Endothelial cell of umbilical vein (primary cell): Measurements from ENCODE around the gene UNC45A. TPM values are rescaled to one million over a fixed set of nuclear protein-coding genes. Genes with fewer than 3 reads are reported as not detected.

ENCODE experiments used
- BruUV-seq: library from RNA; stranded (reverse); fragments of 400-500 nt; replicated peaks from 2 replicates; lab custom pipeline; 2021; lab: Mats Ljungman, UMichigan
- CTCF ChIA-PET: fragments of 300-600, 350-600 bp; sonication (Branson Sonifier 250); formaldehyde crosslinking; loops from one replicate; lab custom pipeline; 2021; ENCODE audit warnings: antibody characterized with exemption, inconsistent platforms; lab: Charles Lee
- POLR2A ChIA-PET: fragments of 300-600, 350-600 bp; sonication (Branson Sonifier 250); formaldehyde crosslinking; loops from one replicate; lab custom pipeline; 2021; ENCODE audit warnings: antibody characterized with exemption, inconsistent platforms; lab: Charles Lee
- DNase-seq: peaks from one replicate; pipeline ENCODE4 v3.0.0-alpha.2; 2011; ENCODE audit warnings: low read depth, low spot score
- FAIRE-seq: peaks from 2 replicates; lab custom pipeline; 2011; peaks lifted over from hg19 to GRCh38; lab: Jason Lieb, UNC
- H2AFZ ChIP-seq: 2 replicates; pipeline ENCODE4 v1.6.0; 2012; ENCODE audit warnings: low read depth, low read length, control low read depth, inconsistent platforms
- H3K27ac ChIP-seq: 2 replicates; pipeline ENCODE4 v1.5.1; 2011; ENCODE audit warnings: low read depth, mild to moderate bottlenecking, control low read depth, low read length, moderate library complexity; ENCODE audit not compliant: insufficient read depth
- H3K27me3 ChIP-seq, 2 experiments: 2 replicates each; pipeline versions ENCODE4 v1.6.0 to v1.6.1; 2011; ENCODE audit warnings: low read length in 2 of 2, mixed read lengths in 1 of 2; ENCODE audit not compliant: control insufficient read depth in 2 of 2, insufficient read depth in 2 of 2
- H3K36me3 ChIP-seq, 2 experiments: 2 replicates in 1 of 2; 3 replicates in 1 of 2; pipeline ENCODE4 v1.5.1; 2011; ENCODE audit warnings: low read length in 2 of 2, mild to moderate bottlenecking in 1 of 2, moderate library complexity in 1 of 2; ENCODE audit not compliant: control insufficient read depth in 2 of 2, insufficient read depth in 2 of 2; ENCODE audit errors: extremely low read depth in 1 of 2
- H3K4me1 ChIP-seq: 3 replicates; pipeline ENCODE4 v1.5.1; 2011; ENCODE audit warnings: mild to moderate bottlenecking, low read length; ENCODE audit not compliant: control insufficient read depth, insufficient read depth; ENCODE audit errors: extremely low read depth
- H3K4me2 ChIP-seq: 2 replicates; pipeline ENCODE4 v1.6.1; 2011; ENCODE audit warnings: low read length, control low read depth, mixed read lengths; ENCODE audit not compliant: insufficient read depth
- H3K4me3 ChIP-seq, 3 experiments: fragments of 200-600 bp in 1 of 3; sonication (generic), shearing (Covaris generic) in 1 of 3; replicated peaks in 1 of 3; 2 replicates each; pipeline ENCODE4 v1.5.1; 2011 to 2016; ENCODE audit warnings: control low read depth in 3 of 3, low read length in 3 of 3, mild to moderate bottlenecking in 2 of 3, inconsistent platforms in 1 of 3, low read depth in 1 of 3, moderate library complexity in 1 of 3; ENCODE audit not compliant: insufficient read depth in 1 of 3
- H3K79me2 ChIP-seq: 2 replicates; pipeline ENCODE4 v1.6.0; 2012; ENCODE audit warnings: low read length, inconsistent platforms; ENCODE audit not compliant: control insufficient read depth, insufficient read depth
- H3K9ac ChIP-seq: replicated peaks from 2 replicates; pipeline ENCODE3; 2011; ENCODE audit warnings: low read length, control low read depth; ENCODE audit not compliant: insufficient read depth; ENCODE audit errors: extremely low read depth
- H3K9me1 ChIP-seq: replicated peaks from 3 replicates; pipeline ENCODE4 v1.6.0; 2011; ENCODE audit warnings: mild to moderate bottlenecking, low read length; ENCODE audit not compliant: control insufficient read depth, insufficient read depth; ENCODE audit errors: extremely low read depth
- H3K9me3 ChIP-seq: replicated peaks from 2 replicates; pipeline ENCODE4 v1.5.1; 2012; ENCODE audit warnings: low read length, inconsistent platforms; ENCODE audit not compliant: control insufficient read depth, insufficient read depth
- H4K20me1 ChIP-seq: replicated peaks from 2 replicates; pipeline ENCODE3; 2011; ENCODE audit warnings: mild to moderate bottlenecking, low read length; ENCODE audit not compliant: control insufficient read depth, insufficient read depth; ENCODE audit errors: extremely low read depth
- EZH2 ChIP-seq: IDR thresholded peaks from 2 replicates; pipeline ENCODE4 v1.6.1; 2012; ENCODE audit warnings: borderline replicate concordance, low read depth, mild to moderate bottlenecking, moderate library complexity, low read length, inconsistent platforms; ENCODE audit not compliant: severe bottlenecking
- FOS ChIP-seq: IDR thresholded peaks from 2 replicates; pipeline ENCODE4 v1.6.1; 2011; ENCODE audit warnings: mild to moderate bottlenecking, low read length, moderate library complexity, borderline replicate concordance; ENCODE audit not compliant: insufficient read depth
- GATA2 ChIP-seq: IDR thresholded peaks from 2 replicates; pipeline ENCODE4 v1.7.0; 2011; ENCODE audit warnings: low read depth, mild to moderate bottlenecking, moderate library complexity, mixed read lengths, low read length; ENCODE audit not compliant: insufficient read length, insufficient read depth
- JUN ChIP-seq: IDR thresholded peaks from 2 replicates; pipeline ENCODE4 v1.6.1; 2011; ENCODE audit warnings: borderline replicate concordance, low read depth; ENCODE audit not compliant: insufficient read length, insufficient read depth
- MYC ChIP-seq: IDR thresholded peaks from one replicate; pipeline ENCODE4 v1.6.1; 2011; ENCODE audit warnings: mild to moderate bottlenecking, low read depth, low read length
- POLR2A ChIP-seq: IDR thresholded peaks from 2 replicates; pipeline ENCODE4 v1.6.1; 2012; ENCODE audit warnings: low read depth, mild to moderate bottlenecking, control low read depth, low read length
- POLR2AphosphoS5 ChIP-seq: IDR thresholded peaks from 2 replicates; pipeline ENCODE4 v1.6.1; 2012; ENCODE audit warnings: low read depth, mild to moderate bottlenecking, control low read depth, low read length, moderate library complexity; ENCODE audit not compliant: insufficient read depth
- dilution Hi-C: fragments of 300-500 bp; cut with MboI; formaldehyde crosslinking; loops from one replicate; pipeline ENCODE4 v1.15.0; 2019; ENCODE audit warnings: low sequenced_read_pairs; ENCODE audit not compliant: extremely low pct_ligation_motif_present
- intact Hi-C: fragments of 100-400 bp; cut with micrococcal nuclease; formaldehyde crosslinking; loops from one replicate; pipeline ENCODE4 v1.10.0; 2022
- polyA plus RNA-seq, 4 experiments: library from polyadenylated mRNA; depleted of rRNA in 3 of 4; stranded (reverse) in 3 of 4; unstranded in 1 of 4; fragments of >200 nt; gene quantifications; 2 replicates each; pipeline versions ENCODE4 v1.2.1 to v1.2.3, GENCODE V29; 2011 to 2012; ENCODE audit warnings: missing spikeins in 1 of 4
- total RNA-seq: library from RNA; stranded (reverse); gene quantifications from 2 replicates; pipeline ENCODE4 v1.2.3, GENCODE V29; 2021
- TF ChIP-seq, protein P1 (sequence below): IDR thresholded peaks from 2 replicates; pipeline ENCODE4 v1.6.1; 2011; ENCODE audit not compliant: insufficient read depth, insufficient read length
- TF ChIP-seq, protein P2 (sequence below), 2 donors: IDR thresholded peaks; 1 replicate in 1 of 2; 2 replicates in 1 of 2; pipeline ENCODE4 v1.5.1; 2011; ENCODE audit warnings: low read length in 2 of 2, mild to moderate bottlenecking in 2 of 2, moderate library complexity in 2 of 2, control low read depth in 1 of 2, inconsistent platforms in 1 of 2, low read depth in 1 of 2; ENCODE audit not compliant: insufficient read depth in 1 of 2; ENCODE audit errors: extremely low read depth in 1 of 2

Gene UNC45A
- total and polyA plus RNA-seq, 2 donors (not counting 3 experiments of a cell fraction or from before 2014, with no cell fraction given), result 103 to 106 TPM

DNA sequence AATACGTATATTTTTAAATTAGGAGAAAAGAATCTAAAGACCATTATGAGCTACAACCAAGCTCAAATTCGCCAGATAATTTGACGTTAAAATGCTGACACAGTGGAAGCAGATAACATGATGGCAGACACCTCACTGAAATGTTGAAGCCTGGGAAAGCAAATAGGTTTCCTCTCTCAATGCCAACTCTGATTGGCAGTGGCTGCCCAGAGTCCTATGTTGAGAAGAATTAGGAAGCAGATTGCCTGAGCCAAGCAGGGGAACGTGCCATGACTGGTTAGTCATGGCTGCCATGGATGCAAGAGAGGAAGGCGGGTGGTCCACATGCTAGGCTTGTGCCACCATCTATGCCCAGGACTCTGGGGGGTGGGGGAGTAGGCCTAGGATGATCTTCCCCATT lies 3.2 kb downstream of the UNC45A start:
- H3K27ac ChIP-seq, result no peak overlapping the region
- no peak for TF ChIP-seq MYC
- TF ChIP-seq FOS, result no peak
- TF ChIP-seq EZH2, result no peak
- TF ChIP-seq GATA2, result no peak
- TF ChIP-seq, protein P1, sequence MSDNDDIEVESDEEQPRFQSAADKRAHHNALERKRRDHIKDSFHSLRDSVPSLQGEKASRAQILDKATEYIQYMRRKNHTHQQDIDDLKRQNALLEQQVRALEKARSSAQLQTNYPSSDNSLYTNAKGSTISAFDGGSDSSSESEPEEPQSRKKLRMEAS, result no peak
- no peak for TF ChIP-seq POLR2AphosphoS5
- TF ChIP-seq POLR2A, result no peak
- no peak for TF ChIP-seq JUN
- TF ChIP-seq, protein P2, sequence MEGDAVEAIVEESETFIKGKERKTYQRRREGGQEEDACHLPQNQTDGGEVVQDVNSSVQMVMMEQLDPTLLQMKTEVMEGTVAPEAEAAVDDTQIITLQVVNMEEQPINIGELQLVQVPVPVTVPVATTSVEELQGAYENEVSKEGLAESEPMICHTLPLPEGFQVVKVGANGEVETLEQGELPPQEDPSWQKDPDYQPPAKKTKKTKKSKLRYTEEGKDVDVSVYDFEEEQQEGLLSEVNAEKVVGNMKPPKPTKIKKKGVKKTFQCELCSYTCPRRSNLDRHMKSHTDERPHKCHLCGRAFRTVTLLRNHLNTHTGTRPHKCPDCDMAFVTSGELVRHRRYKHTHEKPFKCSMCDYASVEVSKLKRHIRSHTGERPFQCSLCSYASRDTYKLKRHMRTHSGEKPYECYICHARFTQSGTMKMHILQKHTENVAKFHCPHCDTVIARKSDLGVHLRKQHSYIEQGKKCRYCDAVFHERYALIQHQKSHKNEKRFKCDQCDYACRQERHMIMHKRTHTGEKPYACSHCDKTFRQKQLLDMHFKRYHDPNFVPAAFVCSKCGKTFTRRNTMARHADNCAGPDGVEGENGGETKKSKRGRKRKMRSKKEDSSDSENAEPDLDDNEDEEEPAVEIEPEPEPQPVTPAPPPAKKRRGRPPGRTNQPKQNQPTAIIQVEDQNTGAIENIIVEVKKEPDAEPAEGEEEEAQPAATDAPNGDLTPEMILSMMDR (IDR thresholded peaks at IDR 0.05; ENCODE audit: extremely low read depth in 1 of 2, insufficient read depth in 1 of 2, low read depth in 1 of 2, low read length in 2 of 2), result no peak
- ChIA-PET POLR2A (no interaction called here), CTCF (no interaction called here)
- FAIRE-seq, result no peak
- H3K36me3 ChIP-seq, result peaks cover 14 to 35% of the 10 kb centered on the region in 2 experiments
- intact Hi-C loops (no loop called here), dilution Hi-C loops (no loop called here)
- no peak overlapping the region for H3K9ac ChIP-seq
- no peak for DNase-seq
- no TSS peak for BruUV-seq
- H3K9me3 ChIP-seq, result no peaks in the 10 kb centered on the region
- no peaks in the 10 kb centered on the region for H3K27me3 ChIP-seq
- H3K4me1 ChIP-seq, result peaks cover 21% of the 10 kb centered on the region
- H4K20me1 ChIP-seq, result no peaks in the 10 kb centered on the region
- H3K4me3 ChIP-seq, result no peak overlapping the region
- H2AFZ ChIP-seq, result no peak overlapping the region
- no peaks in the 10 kb centered on the region for H3K9me1 ChIP-seq
- no peak overlapping the region for H3K4me2 ChIP-seq
- peaks cover 17% of the 10 kb centered on the region for H3K79me2 ChIP-seq
